RWPE2 (cell line): ENCODE data around the gene RAP1GAP.

ENCODE experiments used
- ATAC-seq: fragments of 200-7000 bp; cut with Tn5 transposase; 3 replicates; pipeline ENCODE4 v1.9.1; 2021; ENCODE audit warnings: low read depth
- DNase-seq: peaks from one replicate; pipeline ENCODE4 v3.0.0-alpha.2; 2020; ENCODE audit warnings: low spot score
- H3K27ac ChIP-seq: fragments of 450-650 bp; 2 replicates; pipeline ENCODE4 v1.5.1; 2017; ENCODE audit warnings: mild to moderate bottlenecking; ENCODE audit not compliant: poor library complexity, severe bottlenecking
- H3K27me3 ChIP-seq: fragments of 250-450 bp; sonication (Bioruptor Pico); 2 replicates; pipeline ENCODE4 v1.5.1; 2021; ENCODE audit warnings: mild to moderate bottlenecking, moderate library complexity; ENCODE audit not compliant: insufficient read depth, poor library complexity, severe bottlenecking
- H3K36me3 ChIP-seq: fragments of 250-450 bp; sonication (Bioruptor Pico); 2 replicates; pipeline ENCODE4 v1.5.1; 2020; ENCODE audit warnings: low read depth, mild to moderate bottlenecking, moderate library complexity
- H3K4me1 ChIP-seq: fragments of 250-450 bp; sonication (Bioruptor Pico); 2 replicates; pipeline ENCODE4 v1.5.1; 2021; ENCODE audit warnings: mild to moderate bottlenecking, moderate library complexity; ENCODE audit not compliant: insufficient read depth, poor library complexity, severe bottlenecking
- H3K4me3 ChIP-seq: fragments of 250-450 bp; sonication (Bioruptor Pico); 2 replicates; pipeline ENCODE4 v1.5.1; 2021; ENCODE audit warnings: mild to moderate bottlenecking, moderate library complexity; ENCODE audit not compliant: severe bottlenecking
- H3K9me3 ChIP-seq: fragments of 250-450 bp; sonication (Bioruptor Pico); 2 replicates; pipeline ENCODE4 v1.5.1; 2021; ENCODE audit warnings: mild to moderate bottlenecking, moderate library complexity; ENCODE audit not compliant: severe bottlenecking
- TF ChIP-seq, protein P1 (sequence below): fragments of 450-650 bp; IDR thresholded peaks from one replicate; pipeline ENCODE4 v1.5.1; 2017; ENCODE audit warnings: mild to moderate bottlenecking, moderate library complexity; ENCODE audit not compliant: poor library complexity, severe bottlenecking

RAP1GAP gene

DNA sequence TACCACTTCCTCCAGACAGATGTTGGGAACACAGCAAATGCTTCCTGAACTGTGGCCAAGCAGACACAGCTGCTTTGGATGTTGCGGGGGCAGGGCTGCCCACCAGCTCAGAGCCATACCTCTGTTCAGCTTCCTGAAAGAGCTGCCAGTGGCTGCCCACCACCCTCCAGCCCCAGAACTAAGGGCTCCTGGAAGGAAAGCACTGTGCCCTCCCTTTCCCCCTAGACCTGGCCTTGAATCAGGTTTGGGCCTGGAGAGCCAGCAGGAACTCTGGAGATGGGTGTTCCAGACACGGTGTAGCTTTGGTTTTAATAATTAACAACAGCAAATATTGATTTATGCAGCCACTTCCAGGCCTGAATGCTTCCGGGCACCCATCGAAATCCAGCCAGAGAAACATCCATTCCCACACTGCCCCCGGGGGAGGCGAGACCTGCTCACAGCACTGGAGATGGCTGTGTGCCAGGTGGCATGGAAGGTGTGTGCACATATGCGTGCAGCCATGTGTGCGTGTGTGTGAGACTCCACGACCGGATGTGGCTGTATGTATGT is 45.7 kb downstream of the RAP1GAP start:
- ATAC-seq (no peak), DNase-seq (no peak)
- no peak overlapping the region for H3K4me3 ChIP-seq
- H3K36me3 ChIP-seq = no peaks in the 10 kb centered on the region
- H3K4me1 ChIP-seq = peaks cover 5% of the 10 kb centered on the region
- TF ChIP-seq, protein P1, sequence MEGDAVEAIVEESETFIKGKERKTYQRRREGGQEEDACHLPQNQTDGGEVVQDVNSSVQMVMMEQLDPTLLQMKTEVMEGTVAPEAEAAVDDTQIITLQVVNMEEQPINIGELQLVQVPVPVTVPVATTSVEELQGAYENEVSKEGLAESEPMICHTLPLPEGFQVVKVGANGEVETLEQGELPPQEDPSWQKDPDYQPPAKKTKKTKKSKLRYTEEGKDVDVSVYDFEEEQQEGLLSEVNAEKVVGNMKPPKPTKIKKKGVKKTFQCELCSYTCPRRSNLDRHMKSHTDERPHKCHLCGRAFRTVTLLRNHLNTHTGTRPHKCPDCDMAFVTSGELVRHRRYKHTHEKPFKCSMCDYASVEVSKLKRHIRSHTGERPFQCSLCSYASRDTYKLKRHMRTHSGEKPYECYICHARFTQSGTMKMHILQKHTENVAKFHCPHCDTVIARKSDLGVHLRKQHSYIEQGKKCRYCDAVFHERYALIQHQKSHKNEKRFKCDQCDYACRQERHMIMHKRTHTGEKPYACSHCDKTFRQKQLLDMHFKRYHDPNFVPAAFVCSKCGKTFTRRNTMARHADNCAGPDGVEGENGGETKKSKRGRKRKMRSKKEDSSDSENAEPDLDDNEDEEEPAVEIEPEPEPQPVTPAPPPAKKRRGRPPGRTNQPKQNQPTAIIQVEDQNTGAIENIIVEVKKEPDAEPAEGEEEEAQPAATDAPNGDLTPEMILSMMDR = no peak
- H3K27me3 ChIP-seq = no peaks in the 10 kb centered on the region
- H3K9me3 ChIP-seq = no peaks in the 10 kb centered on the region
- H3K27ac ChIP-seq = no peak overlapping the region

DNA sequence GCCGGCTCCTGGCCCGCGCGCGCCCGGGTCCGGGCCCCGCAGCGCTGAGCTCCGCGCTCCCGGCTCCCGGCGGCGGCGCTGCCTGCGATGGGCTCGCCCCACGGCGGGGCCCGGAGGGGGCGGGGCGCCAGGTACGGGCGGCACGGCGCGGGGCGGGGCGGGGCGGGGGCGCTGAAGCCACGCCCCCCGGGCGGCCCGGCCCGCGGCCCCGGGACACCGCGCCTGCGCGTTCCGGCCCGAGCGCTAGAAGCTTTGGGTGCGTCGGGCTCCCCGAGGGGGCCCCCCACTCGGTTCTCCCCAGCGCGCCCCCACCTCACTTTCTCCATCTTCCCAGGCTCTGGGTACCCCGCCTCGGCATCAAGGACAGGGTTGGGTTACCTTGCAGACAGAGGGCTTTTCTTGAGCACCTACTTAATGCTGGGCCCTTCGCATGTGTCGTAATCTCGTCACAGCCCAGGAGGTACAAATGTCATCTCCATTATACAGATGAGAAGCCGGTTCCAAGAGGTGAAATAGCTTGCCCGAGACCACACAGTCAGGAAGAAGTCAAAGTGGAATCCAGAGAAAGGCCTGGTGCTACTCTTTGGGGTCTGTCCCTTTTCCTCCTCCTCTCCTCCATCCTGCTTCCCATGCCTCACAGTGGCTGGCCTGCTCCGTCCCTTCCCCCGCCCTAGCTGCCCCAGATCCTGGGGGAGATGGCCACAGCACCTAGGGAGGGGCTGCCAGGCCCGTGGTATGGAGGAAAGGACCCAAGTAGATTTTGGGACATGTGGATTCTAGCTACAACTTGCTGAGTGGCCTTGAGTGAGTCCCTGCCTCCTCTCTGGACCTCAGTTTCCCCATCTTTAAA is 46.5 kb downstream of the RAP1GAP start:
- Histone ChIP-seq H3K4me1 (peaks cover 5% of the 10 kb centered on the region), H3K27ac (no peak overlapping the region)

DNA sequence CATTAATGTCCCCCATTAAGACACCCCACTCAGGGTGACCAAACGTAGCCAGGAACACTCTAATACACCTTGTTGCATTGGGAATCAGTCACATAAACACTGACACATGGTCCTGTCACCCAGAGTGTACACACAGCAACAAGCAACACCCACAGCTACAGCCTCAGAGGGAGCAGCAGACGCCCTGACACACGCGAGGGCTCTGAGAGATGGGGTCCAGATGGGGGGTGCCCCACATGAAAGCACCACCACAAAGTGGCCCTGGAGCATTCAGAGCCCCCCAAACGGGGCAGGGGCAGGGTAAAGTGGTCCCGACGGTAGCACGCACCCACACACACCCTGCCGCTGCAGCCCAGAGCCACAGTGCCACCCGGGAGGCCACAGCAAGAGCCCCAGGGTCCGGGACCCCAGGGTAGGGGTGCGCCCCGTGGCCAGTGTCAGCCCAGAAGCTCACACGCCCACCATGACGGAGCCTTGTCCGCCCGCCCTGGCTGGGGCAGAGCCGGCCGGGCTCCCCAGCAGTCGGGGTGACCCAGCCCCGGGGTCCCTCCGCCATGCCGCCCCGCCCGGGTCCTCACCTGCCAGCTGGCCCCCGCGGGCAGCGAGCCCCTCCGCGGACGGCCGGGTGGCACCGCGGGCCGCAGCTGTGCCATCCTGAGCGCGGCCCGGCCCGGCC is 47.3 kb downstream of the RAP1GAP start:
- H3K4me1 ChIP-seq = peaks cover 2% of the 10 kb centered on the region
- peak overlapping the region; percentile 43 for H3K4me3 ChIP-seq
- no peaks in the 10 kb centered on the region for H3K27me3 ChIP-seq
- H3K27ac ChIP-seq = no peak overlapping the region
- no peaks in the 10 kb centered on the region for H3K9me3 ChIP-seq
- TF ChIP-seq, protein P1 = no peak
- ATAC-seq (peak; percentile 10; the same call in 1 of the 3 replicates), DNase-seq (no peak)
- no peaks in the 10 kb centered on the region for H3K36me3 ChIP-seq

More for the DNA sequence above, 46.5 kb downstream of the RAP1GAP start:
- Histone ChIP-seq H3K4me3 (peak overlapping the region; percentile 43), H3K27me3 (no peaks in the 10 kb centered on the region), H3K36me3 (no peaks in the 10 kb centered on the region), H3K9me3 (no peaks in the 10 kb centered on the region)
- no peak for DNase-seq
- peak; percentile 31 for ATAC-seq
- TF ChIP-seq, protein P1 = no peak

DNA sequence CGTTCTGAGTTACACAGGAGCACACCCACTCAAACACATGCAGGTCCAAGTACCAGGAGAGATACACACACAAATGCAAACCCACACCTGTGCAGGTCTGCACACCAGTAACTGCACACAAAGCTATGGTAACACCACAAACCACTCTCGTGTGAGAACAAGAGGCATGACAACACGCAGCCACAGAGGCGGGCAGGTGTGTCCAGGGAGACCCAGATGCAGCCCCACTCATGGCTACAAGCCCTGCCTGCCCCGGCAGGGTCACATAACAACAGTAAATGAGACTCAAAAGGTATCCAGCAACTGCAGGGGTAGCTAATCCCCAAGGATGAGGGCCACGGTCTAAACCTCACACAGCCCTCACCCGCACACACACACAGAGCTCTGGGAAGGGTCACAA is 48.1 kb downstream of the RAP1GAP start:
- H3K27me3 ChIP-seq = no peaks in the 10 kb centered on the region
- TF ChIP-seq, protein P1 = no peak

More for the DNA sequence above, 48.1 kb downstream of the RAP1GAP start:
- H3K9me3 ChIP-seq = no peaks in the 10 kb centered on the region
- no peak for DNase-seq
- no peak for ATAC-seq
- no peaks in the 10 kb centered on the region for H3K4me1 ChIP-seq
- no peaks in the 10 kb centered on the region for H3K36me3 ChIP-seq
- no peak overlapping the region for H3K4me3 ChIP-seq
- no peak overlapping the region for H3K27ac ChIP-seq
